ENCODE measurements around the gene FCER1G.
A peak's percentile ranks its signal among the peaks of the same experiment; 100 is the strongest.
"Not testable (repeated sequence)": the region's sequence is repeated elsewhere in the genome, so short reads cannot be mapped to it uniquely, and the experiment has no call there.

The FCER1G gene

DNA sequence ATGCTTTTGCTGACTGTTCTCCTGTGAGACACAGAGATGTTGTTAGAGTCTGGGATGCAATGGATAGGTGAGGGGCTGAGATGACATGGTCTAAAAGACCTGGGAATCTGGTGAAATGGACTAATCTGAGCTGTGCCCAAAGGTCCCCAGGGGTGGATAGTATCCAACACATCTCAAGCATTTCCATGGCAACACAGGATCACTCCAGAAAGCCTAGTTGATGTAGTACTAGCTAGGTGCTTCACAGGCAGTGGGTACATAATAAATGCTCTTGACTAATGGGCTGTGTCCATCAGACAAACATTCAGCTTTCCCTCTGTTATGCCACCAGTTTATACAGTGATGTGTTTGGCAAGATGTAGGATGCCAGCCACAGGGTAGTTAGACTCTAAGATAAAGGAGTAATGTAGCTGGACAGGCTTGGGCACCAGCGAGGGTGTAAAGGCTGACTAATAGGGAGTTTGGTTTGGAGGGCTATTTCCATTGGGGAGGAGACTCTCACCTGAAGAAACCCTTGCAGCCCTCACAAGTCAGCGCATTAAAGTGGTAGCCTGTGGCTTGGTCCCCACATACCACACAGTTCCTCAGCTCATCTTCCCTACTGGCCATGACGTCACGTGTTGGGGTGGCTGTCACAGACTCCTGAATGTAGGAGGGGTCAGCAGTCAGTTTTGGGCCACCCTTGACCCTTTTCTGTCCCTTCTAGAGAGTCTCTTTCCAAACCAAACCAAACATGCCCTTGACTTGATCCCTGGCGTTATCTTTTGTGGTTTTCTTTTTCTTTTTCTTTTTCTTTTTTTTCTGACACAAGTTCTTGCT is 21.1 kb downstream of the FCER1G start:
- no peak for DNase-seq

DNA sequence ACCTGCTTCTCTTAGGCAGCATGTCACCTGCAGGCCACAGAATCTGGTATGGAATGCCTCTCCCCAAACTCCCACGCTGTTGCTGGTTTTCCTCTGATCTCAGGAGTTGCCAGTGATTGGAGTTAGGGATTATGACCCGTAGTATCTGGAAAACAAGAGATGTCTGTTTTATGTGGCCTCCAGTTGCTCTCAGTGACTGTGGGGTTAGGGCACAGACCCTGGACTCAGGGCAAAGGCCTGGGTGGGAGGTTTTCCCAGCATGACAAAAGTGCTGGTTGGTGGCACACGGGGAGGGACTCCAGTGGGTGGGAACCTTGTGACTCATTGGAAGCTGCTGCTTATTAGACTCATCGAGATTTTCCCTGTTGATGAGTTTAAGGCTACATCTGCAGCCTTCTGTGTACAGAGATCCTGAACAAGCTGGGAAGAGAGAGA is 23.0 kb downstream of the FCER1G start, which contains the start of gene NR1I3:
TSS of gene NR1I3 (minus strand) at position 165 of the 435 bp plus-strand sequence. CDS start 1,638 bp downstream, outside the sequence.
- no peak for DNase-seq

DNA sequence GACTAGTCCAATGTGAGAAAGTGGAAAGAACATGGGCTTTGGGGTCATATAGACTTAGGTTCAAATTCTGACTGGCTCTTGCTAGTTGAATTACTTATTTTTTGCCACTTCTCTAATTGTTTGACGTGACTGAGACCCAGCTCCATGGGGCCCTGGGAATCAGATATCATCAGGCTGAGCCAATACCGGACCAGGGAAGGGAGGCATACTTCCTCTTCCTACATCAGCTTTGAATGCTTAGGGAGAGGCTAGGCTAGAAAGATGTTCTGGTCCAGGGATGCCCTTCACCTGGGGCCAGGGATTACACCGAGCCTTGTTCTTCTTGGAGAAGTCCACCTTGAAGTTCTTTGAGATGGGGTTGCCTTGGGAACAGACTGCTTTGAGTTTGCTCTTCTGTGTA is 26.6 kb downstream of the FCER1G start:
- DNase-seq, result no peak

DNA sequence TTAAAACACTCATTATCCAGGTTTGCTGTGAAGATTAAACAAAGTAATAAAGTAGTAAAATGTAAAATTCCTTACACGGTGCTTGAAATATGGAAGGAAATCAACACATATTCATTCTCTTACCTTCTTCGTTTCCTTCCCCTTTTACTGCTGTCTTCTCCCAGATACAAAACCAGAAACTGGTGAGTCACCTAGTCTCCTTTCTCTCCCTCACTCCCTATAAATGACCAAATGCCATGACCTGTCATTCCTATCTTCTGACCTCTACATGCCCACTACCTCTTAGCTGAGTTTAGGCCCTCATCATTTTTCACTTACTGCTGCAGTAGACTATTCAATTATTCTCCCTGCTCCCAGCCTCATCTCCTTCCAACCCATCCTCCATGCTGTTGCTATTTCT is 27.2 kb downstream of the FCER1G start:
- no peak for DNase-seq

DNA sequence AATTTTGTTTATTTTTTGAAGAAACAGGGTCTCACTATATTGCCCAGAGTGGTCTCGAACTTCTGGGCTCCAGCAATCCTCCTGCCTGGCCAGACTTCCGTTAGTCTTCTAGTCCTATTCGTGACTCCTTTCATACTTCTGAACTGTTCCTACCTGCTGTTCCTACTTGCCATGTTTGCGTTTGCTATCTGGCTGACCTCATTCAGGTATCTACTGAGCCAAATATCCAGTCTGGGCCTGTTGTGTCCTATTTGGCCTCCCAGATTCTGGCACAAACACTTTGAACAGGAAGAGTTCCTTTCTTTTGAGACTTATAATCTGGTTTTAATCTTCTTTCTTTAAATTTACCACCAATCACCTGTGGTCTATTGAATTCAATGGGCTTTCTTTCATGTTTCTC is 29.8 kb downstream of the FCER1G start:
- DNase-seq, result no peak

DNA sequence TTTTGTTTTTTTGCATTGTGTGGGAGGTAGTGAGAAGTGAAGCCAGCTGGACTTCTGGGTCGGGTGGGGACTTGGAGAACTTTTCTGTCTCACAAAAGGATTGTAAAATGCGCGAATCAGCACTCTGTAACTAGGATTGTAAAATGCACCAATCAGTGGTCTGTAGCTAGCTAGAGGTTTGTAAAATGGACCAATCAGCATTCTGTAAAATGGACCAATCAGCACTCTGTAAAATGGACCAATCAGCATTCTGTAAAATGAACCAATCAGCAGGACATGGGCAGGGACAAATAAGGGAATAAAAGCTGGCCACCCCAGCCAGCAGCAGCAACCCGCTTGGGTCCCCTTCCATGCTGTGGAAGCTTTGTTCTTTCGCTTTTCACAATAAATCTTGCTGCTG is 35.0 kb downstream of the FCER1G start:
- DNase-seq, result not testable (repeated sequence)

DNA sequence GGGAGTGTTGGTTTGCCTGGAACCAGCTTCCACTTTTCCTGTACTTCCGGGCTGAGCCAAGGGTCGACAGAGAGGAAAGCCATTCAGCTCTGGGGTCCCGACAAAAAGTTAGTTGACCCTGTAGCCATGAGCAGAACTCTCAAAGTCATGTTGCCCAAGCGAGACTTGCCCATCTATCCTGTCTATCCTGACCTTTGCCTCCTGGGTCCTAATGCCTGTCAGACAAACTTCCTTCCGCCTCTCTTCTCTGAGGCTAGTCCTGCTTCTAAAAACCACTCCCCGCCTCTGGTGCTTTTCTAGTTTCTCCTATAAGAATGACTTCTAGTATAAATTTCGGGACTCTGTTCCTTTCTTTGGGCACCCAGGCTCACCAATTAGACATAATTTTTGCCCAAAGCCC is 35.7 kb downstream of the FCER1G start:
- no peak for DNase-seq

DNA sequence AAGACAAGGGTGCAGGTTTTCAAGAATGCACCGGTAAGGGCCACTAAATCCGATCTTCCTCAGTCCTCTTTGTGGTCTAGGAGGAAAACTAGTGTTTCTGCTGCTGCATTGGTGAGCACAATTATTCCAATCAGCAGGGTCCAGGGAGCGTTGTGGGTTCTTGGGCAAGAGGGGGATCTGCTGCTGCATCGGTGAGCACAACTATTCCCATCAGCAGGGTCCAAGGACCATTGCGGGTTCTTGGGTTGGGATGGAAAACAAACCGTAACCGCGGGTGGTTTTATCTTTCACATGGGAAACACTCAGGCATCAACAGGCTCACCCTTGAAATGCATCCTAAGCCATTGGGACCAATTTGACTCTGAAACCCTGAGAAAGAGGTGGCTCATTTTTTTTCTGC is 36.5 kb downstream of the FCER1G start:
- no peak for DNase-seq

DNA sequence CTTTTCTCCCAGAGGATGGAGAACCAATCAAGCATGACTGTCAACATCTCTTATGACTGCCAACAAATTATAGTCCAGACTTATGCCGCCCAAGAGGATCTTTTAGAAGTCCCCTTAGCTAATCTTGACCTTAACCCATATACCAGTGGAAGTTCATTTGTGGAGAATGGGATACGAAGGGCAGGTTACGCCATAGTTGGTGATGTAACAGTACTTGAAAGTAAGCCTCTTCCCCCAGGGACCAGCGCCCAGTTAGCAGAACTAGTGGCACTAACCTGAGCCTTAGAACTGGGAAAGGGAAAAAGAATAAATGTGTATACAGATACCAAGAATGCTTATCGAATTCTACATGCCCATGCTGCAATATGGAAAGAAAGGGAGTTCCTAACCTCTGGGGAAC is 40.2 kb downstream of the FCER1G start:
- DNase-seq, result not testable (repeated sequence)

DNA sequence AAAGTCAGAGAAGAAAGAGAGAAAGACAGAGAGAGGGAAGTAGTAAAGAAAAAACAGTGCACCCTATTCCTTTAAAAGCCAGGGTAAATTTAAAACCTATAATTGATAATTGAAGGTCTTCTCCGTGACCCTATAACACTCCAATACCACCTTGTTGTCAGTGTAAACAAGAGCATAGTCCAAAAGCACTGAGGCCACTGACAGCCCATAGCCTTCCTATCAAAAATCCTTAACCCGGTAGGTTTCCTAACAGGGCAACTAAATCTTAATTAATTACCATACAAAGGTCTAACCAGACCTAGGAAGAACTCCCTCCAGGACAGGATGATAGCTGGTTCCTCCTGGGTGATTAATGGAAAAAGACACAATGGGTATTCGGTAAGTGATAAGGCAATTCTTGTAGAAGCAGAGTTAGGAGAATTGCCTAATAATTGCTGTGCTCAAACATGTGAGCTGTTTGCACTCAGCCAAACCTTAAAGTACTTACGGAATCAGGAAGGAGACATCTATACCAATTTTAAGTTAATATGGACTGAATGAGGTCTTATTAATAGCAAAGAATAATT is 40.9 kb downstream of the FCER1G start:
- not testable (repeated sequence) for DNase-seq

- not testable (repeated sequence) for DNase-seq
Observed at GRCh38 chr1:161257109-161257508, 42.0 kb downstream of the FCER1G start.

DNA sequence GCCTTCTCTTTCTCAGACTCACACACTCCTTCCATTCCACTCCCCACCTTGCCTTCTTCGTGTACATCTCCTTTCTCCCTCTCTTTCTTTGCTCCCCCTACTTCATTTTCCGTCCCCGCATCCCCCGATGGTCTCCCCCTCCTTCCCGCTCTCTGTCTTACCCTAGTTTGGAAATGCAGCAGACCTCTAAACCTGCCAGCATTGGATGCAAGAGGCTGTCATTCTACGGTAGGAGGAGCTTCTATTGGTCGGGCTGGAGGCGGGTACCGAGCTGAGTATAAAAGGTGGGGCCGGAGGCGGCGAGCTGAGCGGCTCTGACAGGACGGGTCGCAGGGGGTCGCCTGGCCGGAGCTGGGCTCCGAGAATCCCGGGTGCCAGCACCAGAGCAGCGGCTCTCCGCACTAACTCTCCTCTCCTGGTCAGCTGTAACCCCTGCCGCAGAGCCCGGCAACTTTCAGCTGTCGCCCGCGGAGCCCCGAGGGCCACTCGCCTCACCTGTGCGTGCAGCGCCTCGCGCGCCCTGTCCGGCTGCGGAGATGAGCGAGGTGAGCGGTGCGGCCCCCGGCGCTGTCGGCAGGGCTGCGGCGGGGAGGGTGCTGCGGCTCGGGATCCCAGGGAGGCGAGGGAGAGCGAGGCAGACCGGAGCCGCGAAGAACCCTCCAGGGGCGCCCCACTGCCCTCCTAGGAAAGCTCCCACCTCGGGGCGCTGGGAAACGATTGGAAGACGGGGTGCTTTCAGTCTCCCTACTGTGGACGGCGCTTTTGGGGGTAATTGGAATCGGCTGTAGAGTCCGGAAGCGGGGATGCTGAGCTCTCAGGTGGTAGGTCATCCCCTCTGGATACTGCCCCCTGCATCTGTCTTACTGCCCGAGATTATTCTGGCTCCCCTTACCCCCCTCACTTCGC is 43.6 kb downstream of the FCER1G start, which contains the start of gene PCP4L1:
TSS of gene PCP4L1 (plus strand) at position 307 of the 906 bp plus-strand sequence. CDS start at position 537, 230 bp downstream.
- DNase-seq, result peak; percentile 32

- no peak for DNase-seq
Observed at GRCh38 chr1:161259345-161259702, 44.2 kb downstream of the FCER1G start.

- no peak for DNase-seq
Observed at GRCh38 chr1:161259765-161260164, 44.7 kb downstream of the FCER1G start.

DNA sequence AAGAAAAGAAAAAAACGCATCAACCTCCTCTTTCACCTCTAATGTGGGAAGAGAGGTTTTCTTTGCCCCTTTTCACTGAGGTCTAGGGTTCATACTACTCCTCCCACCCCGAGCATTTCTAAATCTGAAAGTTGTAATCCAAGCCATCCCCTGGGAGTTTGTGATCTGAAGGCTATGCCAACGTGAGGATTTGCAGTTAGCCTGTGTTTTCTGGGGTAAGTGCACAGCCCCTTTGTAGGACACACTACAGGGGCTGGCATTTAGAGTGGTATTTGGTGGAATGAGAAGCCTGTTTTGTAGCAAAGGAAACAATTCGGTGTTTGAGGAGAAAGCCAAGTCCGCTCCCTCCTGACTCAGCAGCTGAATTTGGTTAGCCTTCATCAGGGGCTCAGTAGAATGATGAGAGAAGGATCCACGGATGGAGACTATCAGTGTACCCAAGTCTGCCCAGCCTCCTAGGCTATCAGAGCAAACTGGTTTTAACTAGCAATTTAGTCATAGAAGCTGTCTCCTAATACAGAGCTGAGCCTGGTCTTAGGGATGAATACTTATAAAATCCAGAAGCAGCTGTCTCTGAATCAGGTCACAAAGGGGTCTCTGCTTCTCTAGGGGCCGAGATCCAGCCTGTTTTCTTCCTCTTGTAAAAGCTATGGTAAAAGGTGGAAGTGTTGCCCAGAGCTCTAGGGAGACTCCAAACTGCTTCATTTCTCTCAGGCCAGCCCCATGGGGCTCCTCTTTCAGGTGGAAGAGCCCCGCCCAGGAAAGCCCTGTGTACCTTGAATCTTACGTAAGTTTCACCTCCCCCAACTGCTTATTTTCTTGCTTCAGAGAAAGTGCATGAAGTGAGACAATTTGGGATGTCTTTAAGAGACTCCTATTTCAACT is 45.5 kb downstream of the FCER1G start:
- no peak for DNase-seq

DNA sequence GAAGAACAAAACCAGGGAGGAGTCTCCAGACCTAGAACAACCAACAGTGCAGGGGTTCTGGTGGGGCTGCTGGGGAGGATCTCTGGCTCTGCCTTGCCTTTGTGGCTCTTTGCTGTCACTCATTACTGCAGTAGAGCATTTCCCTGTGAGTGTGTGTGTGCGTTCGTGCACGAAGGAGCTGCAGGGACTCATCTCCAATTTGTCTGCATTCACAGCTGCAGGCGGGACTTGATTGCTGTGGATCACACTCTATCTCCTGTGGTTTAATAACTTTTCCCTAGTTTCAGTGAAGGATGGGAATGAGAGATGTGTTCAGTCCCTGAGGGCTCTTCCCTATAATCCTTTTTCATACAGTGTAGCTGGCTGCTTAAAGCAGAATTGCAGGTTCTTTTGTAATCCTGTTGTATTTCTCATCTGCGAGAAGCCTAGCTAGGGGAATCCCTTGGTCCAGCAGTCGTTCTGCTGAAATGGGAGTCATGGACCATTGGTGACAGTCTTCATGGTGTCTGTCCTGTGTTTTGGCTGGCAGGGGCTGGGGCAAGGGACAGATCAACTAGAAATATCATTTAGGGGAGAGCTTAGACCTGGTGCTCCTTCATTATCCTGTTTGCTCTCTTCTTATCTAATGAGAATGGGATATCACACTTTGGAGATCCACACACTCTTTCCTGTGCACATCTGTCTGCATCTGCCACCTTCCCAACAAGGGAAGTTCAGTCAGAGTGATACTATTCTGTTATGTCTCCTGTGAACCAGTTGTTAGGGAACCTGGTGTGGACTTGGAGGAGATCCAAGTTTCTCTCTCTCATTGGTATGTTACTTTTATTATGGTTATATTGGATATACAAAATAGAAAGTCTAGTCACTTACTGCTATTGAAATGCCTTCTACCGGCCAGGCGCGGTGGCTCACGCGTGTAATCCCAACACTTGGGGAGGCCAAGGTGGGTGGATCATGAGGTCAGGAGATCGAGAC is 46.5 kb downstream of the FCER1G start:
- no peak for DNase-seq

- no peak for DNase-seq
Observed at GRCh38 chr1:161265305-161265704, 50.2 kb downstream of the FCER1G start.

- DNase-seq, result no peak
Observed at GRCh38 chr1:161266202-161266601, 51.1 kb downstream of the FCER1G start.

GRCh38 chr1:161266836-161267235 is 51.7 kb downstream of the FCER1G start:
- DNase-seq, result no peak

- no peak for DNase-seq
Observed at GRCh38 chr1:161267321-161267720, 52.2 kb downstream of the FCER1G start.

Measured in activated CD4-positive, alpha-beta T cell treated with anti-CD3 and anti-CD28 coated beads, Interleukin-2, amount 50 U/mL, for 16 hours (primary cell).